ENCODE measurements around the gene GFM2. TPM values are rescaled to one million over a fixed set of nuclear protein-coding genes. Genes with fewer than 3 reads are reported as not detected.

GFM2 gene
- total RNA-seq, 1 donor from 2014 or later, result 29.8 TPM

- Mint-ChIP-seq H3K36me3 (ENCODE audit: low read depth) (peaks cover 8% of the 10 kb centered on the region), H3K9me3 (no peaks in the 10 kb centered on the region), H3K27ac (ENCODE audit: unreplicated experiment) (no peak overlapping the region)
Measured at GRCh38 chr5:74717596-74717995, 49.3 kb downstream of the GFM2 start.

GRCh38 chr5:74693191-74693590 lies 73.7 kb downstream of the GFM2 start:
- DNase-seq (ENCODE audit: low read depth, low spot score), result no peak
- Mint-ChIP-seq H3K27ac (ENCODE audit: unreplicated experiment) (peak overlapping the region; percentile 70), H3K4me1 (peaks cover 4% of the 10 kb centered on the region), H3K36me3 (ENCODE audit: low read depth) (peaks cover 13% of the 10 kb centered on the region), H3K9me3 (no peaks in the 10 kb centered on the region), H3K4me3 (no peak overlapping the region), H3K27me3 (ENCODE audit: low read depth) (no peaks in the 10 kb centered on the region)
- TF ChIP-seq CTCF (conservative IDR thresholded peaks at IDR 0.05), result no peak

More at GRCh38 chr5:74717596-74717995, 49.3 kb downstream of the GFM2 start:
- H3K27me3 Mint-ChIP-seq (ENCODE audit: low read depth), result no peaks in the 10 kb centered on the region
- no peak for DNase-seq (ENCODE audit: low read depth, low spot score)
- H3K4me3 Mint-ChIP-seq, result no peak overlapping the region
- no peak for TF ChIP-seq CTCF (conservative IDR thresholded peaks at IDR 0.05)
- H3K4me1 Mint-ChIP-seq, result no peaks in the 10 kb centered on the region

GRCh38 chr5:74686962-74687751 lies 79.8 kb downstream of the GFM2 start:
- Mint-ChIP-seq H3K27me3 (ENCODE audit: low read depth) (no peaks in the 10 kb centered on the region), H3K4me3 (peak overlapping the region; percentile 70), H3K4me1 (peaks cover 25% of the 10 kb centered on the region)

GRCh38 chr5:74685979-74686631 lies 80.8 kb downstream of the GFM2 start:
- TF ChIP-seq CTCF (conservative IDR thresholded peaks at IDR 0.05), result no peak
- Mint-ChIP-seq H3K36me3 (ENCODE audit: low read depth) (no peaks in the 10 kb centered on the region), H3K9me3 (no peaks in the 10 kb centered on the region), H3K27me3 (ENCODE audit: low read depth) (no peaks in the 10 kb centered on the region), H3K4me1 (peaks cover 25% of the 10 kb centered on the region), H3K27ac (ENCODE audit: unreplicated experiment) (no peak overlapping the region), H3K4me3 (peak overlapping the region; percentile 70)
- DNase-seq (ENCODE audit: low read depth, low spot score), result no peak

More at GRCh38 chr5:74686962-74687751, 79.8 kb downstream of the GFM2 start:
- no peak for DNase-seq (ENCODE audit: low read depth, low spot score)
- Mint-ChIP-seq H3K27ac (ENCODE audit: unreplicated experiment) (no peak overlapping the region), H3K9me3 (no peaks in the 10 kb centered on the region), H3K36me3 (ENCODE audit: low read depth) (no peaks in the 10 kb centered on the region)
- TF ChIP-seq CTCF (conservative IDR thresholded peaks at IDR 0.05), result no peak

- H3K27me3 Mint-ChIP-seq (ENCODE audit: low read depth), result no peaks in the 10 kb centered on the region
- peak; percentile 71 for DNase-seq (ENCODE audit: low read depth, low spot score)
- peaks cover 25% of the 10 kb centered on the region for H3K4me1 Mint-ChIP-seq
- no peaks in the 10 kb centered on the region for H3K36me3 Mint-ChIP-seq (ENCODE audit: low read depth)
- H3K4me3 Mint-ChIP-seq, result peak within 1 kb of the TSS; percentile 86
- TF ChIP-seq CTCF (conservative IDR thresholded peaks at IDR 0.05), result no peak
- H3K9me3 Mint-ChIP-seq, result no peaks in the 10 kb centered on the region
- H3K27ac Mint-ChIP-seq (ENCODE audit: unreplicated experiment), result peak within 1 kb of the TSS; percentile 44
Measured at GRCh38 chr5:74684900-74685851, 81.7 kb downstream of the GFM2 start, which contains the start of gene HEXB. HEXB (plus strand) TSS chr5:74685233; CDS start chr5:74685261, 28 bp downstream.
